SK-N-SH (cell line): ENCODE data around the gene GSTO2.

Experiments used
- EP300 ChIP-seq, 2 experiments: IDR thresholded peaks; 2 replicates each; pipeline versions ENCODE4 v1.4.0 to v1.6.1; 2012; ENCODE audit warnings: borderline replicate concordance in 1 of 2, low read depth in 1 of 2, low read length in 1 of 2
- GABPA ChIP-seq: IDR thresholded peaks from 2 replicates; pipeline ENCODE4 v1.4.0; 2012; ENCODE audit warnings: low read depth, mild to moderate bottlenecking
- POLR2AphosphoS5 ChIP-seq: IDR thresholded peaks from 2 replicates; pipeline ENCODE4 v1.6.1; 2012; ENCODE audit warnings: low read depth, low read length
- RXRA ChIP-seq: IDR thresholded peaks from 2 replicates; pipeline ENCODE4 v1.4.0; 2012; ENCODE audit warnings: low read depth, mild to moderate bottlenecking, borderline replicate concordance
- TAF1 ChIP-seq: IDR thresholded peaks from 2 replicates; pipeline ENCODE4 v1.6.1; 2012; ENCODE audit warnings: low read depth, mild to moderate bottlenecking, low read length, moderate library complexity, borderline replicate concordance
- USF2 ChIP-seq: fragments of 150-350 bp; IDR thresholded peaks from 2 replicates; pipeline ENCODE4 v1.6.1; 2017; ENCODE audit warnings: antibody characterized with exemption, low read length, low read depth, borderline replicate concordance
- TF ChIP-seq, protein P1 (sequence below): fragments of 200-600 bp; sonication (generic); IDR thresholded peaks from 2 replicates; pipeline ENCODE4 v1.6.1; 2017; ENCODE audit warnings: antibody characterized with exemption, mild to moderate bottlenecking, moderate library complexity

- TF ChIP-seq GABPA = no peak
- TF ChIP-seq, protein P1, sequence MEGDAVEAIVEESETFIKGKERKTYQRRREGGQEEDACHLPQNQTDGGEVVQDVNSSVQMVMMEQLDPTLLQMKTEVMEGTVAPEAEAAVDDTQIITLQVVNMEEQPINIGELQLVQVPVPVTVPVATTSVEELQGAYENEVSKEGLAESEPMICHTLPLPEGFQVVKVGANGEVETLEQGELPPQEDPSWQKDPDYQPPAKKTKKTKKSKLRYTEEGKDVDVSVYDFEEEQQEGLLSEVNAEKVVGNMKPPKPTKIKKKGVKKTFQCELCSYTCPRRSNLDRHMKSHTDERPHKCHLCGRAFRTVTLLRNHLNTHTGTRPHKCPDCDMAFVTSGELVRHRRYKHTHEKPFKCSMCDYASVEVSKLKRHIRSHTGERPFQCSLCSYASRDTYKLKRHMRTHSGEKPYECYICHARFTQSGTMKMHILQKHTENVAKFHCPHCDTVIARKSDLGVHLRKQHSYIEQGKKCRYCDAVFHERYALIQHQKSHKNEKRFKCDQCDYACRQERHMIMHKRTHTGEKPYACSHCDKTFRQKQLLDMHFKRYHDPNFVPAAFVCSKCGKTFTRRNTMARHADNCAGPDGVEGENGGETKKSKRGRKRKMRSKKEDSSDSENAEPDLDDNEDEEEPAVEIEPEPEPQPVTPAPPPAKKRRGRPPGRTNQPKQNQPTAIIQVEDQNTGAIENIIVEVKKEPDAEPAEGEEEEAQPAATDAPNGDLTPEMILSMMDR = no peak
- TF ChIP-seq EP300 (IDR thresholded peaks at IDR 0.05; ENCODE audit: borderline replicate concordance in 1 of 2, low read depth in 1 of 2, low read length in 1 of 2) = no peak
- TF ChIP-seq USF2 = no peak
- TF ChIP-seq POLR2AphosphoS5 = no peak
- no peak for TF ChIP-seq RXRA
- no peak for TF ChIP-seq TAF1
Measured at GRCh38 chr10:104333728-104334373, 64.9 kb downstream of the GSTO2 start.
